HFFc6 (cell line): ENCODE measurements around the gene SPX. TPM values are rescaled to one million over a fixed set of nuclear protein-coding genes. Genes with fewer than 3 reads are reported as not detected.

Source experiments
- DNase-seq: peaks from one replicate; pipeline ENCODE4 v3.0.0-alpha.2; 2018
- H3K27ac Mint-ChIP-seq: 2 replicates; pipeline ENCODE4 v1.8.0; 2020; ENCODE audit warnings: mild to moderate bottlenecking, mixed read lengths
- H3K27me3 Mint-ChIP-seq: 2 replicates; pipeline ENCODE4 v1.8.0; 2021; ENCODE audit warnings: mild to moderate bottlenecking, moderate library complexity, mixed read lengths; ENCODE audit not compliant: insufficient read depth
- H3K36me3 Mint-ChIP-seq: 2 replicates; pipeline ENCODE4 v1.8.0; 2021; ENCODE audit warnings: low read depth, mixed read lengths
- H3K4me1 Mint-ChIP-seq: 2 replicates; pipeline ENCODE4 v1.8.0; 2020; ENCODE audit warnings: low read depth, mixed read lengths
- H3K4me3 Mint-ChIP-seq: 2 replicates; pipeline ENCODE4 v1.8.0; 2020; ENCODE audit warnings: mild to moderate bottlenecking, moderate library complexity, mixed read lengths
- H3K9me3 Mint-ChIP-seq: 2 replicates; pipeline ENCODE4 v1.8.0; 2020; ENCODE audit warnings: mild to moderate bottlenecking, mixed read lengths
- total RNA-seq, 6 experiments: library from RNA; stranded (reverse); fragmentation: NEBNext Ultra II Directional; extraction: Animal tissue kit (Norgen Biotek cat#: 25700); gene quantifications; 2 replicates in 1 of 6; 3 replicates in 5 of 6; pipeline ENCODE4 v1.2.3, GENCODE V29; 2021
- TF ChIP-seq, protein P1 (sequence below): fragments of 200-600 bp; sonication (generic); IDR thresholded peaks from 2 replicates; pipeline ENCODE4 v1.5.0; 2021; ENCODE audit warnings: antibody characterized with exemption, mild to moderate bottlenecking

The SPX gene
- total RNA-seq, 6 experiments from 2014 or later = not detected

DNA sequence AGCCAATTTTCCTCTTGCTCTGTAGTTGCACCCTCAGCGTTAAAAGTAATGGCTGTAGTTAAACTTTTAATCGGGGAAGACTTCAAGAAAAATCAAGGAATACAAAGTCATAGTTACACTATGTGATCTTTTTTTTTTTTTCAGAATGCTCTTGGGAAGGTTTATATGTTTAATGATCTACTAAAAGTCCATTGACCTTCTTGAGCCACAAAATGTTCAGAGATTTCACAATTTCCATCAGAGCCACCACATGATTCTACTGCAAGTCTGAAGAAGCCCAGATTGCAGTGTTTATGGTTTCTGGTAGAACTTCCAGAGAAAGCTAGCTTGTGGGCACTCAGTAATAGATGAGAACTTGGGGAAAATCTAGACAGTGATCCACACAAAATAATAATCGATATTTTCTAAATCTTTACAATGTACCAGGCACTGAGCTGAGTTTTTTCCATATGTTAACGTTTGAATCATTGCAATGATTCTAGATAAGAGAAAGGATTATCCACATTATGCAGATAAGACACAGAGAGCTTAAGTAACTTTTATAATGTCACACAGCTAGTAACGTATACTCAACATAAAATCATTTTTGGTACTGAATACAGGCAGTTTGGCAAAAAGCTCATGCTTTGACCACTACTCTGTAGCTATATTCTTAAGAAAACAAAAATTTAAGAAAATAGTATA lies 40.3 kb downstream of the SPX start:
- H3K27me3 Mint-ChIP-seq = peaks cover 11% of the 10 kb centered on the region
- H3K9me3 Mint-ChIP-seq = no peaks in the 10 kb centered on the region
- no peak overlapping the region for H3K4me3 Mint-ChIP-seq

DNA sequence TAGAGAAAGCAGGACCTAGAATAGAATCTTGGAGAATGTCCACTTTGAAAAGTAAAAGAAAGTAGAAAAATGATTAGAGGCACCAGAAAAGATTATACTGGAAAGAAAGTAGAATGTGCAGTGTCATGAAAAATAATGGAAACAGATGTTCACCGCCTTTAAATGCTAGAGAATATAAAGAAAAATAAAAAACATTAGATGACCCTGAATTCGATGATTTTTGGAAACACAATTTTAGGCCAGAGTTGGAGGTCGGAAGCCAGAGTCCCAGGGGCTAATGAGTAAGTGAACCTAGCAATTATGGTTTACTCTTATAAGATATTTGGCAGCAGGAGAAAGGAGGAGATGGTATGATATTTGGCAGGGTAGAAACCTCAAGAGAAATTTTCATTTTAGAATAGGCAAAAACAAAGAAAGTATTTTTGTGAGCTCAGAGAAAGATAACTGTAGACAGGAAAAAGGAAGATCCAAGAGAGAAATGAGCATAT lies 40.9 kb downstream of the SPX start:
- H3K9me3 Mint-ChIP-seq = no peaks in the 10 kb centered on the region

More for the DNA sequence above, 40.3 kb downstream of the SPX start:
- Mint-ChIP-seq H3K36me3 (no peaks in the 10 kb centered on the region), H3K4me1 (no peaks in the 10 kb centered on the region), H3K27ac (no peak overlapping the region)
- DNase-seq = no peak
- TF ChIP-seq, protein P1, sequence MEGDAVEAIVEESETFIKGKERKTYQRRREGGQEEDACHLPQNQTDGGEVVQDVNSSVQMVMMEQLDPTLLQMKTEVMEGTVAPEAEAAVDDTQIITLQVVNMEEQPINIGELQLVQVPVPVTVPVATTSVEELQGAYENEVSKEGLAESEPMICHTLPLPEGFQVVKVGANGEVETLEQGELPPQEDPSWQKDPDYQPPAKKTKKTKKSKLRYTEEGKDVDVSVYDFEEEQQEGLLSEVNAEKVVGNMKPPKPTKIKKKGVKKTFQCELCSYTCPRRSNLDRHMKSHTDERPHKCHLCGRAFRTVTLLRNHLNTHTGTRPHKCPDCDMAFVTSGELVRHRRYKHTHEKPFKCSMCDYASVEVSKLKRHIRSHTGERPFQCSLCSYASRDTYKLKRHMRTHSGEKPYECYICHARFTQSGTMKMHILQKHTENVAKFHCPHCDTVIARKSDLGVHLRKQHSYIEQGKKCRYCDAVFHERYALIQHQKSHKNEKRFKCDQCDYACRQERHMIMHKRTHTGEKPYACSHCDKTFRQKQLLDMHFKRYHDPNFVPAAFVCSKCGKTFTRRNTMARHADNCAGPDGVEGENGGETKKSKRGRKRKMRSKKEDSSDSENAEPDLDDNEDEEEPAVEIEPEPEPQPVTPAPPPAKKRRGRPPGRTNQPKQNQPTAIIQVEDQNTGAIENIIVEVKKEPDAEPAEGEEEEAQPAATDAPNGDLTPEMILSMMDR = no peak

DNA sequence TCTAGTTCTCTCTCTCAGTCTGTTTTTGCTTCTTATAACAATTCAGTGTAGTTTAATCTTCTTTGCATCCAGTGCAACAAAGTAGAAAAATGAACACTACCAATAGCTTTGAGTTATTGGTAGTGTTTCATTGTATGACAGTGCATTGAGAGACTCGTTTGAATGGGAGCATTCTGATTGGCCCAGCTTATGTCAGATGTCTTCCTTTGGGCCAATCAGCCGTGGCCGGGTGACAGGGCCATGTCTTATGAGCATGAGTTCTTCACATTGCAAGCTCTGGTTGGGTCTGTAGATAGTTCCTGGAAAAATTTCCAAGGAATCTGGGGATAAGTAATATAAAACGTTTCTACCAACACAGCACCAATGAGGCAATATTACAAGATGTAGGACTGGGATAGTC lies 42.0 kb downstream of the SPX start:
- Mint-ChIP-seq H3K4me3 (no peak overlapping the region), H3K36me3 (no peaks in the 10 kb centered on the region), H3K27ac (no peak overlapping the region), H3K27me3 (peaks cover 12% of the 10 kb centered on the region), H3K4me1 (no peaks in the 10 kb centered on the region), H3K9me3 (no peaks in the 10 kb centered on the region)
- DNase-seq = no peak
- TF ChIP-seq, protein P1 = no peak

More for the DNA sequence above, 40.9 kb downstream of the SPX start:
- Mint-ChIP-seq H3K4me1 (no peaks in the 10 kb centered on the region), H3K36me3 (no peaks in the 10 kb centered on the region), H3K27me3 (peaks cover 11% of the 10 kb centered on the region), H3K27ac (no peak overlapping the region), H3K4me3 (no peak overlapping the region)
- TF ChIP-seq, protein P1 = no peak
- DNase-seq = no peak

DNA sequence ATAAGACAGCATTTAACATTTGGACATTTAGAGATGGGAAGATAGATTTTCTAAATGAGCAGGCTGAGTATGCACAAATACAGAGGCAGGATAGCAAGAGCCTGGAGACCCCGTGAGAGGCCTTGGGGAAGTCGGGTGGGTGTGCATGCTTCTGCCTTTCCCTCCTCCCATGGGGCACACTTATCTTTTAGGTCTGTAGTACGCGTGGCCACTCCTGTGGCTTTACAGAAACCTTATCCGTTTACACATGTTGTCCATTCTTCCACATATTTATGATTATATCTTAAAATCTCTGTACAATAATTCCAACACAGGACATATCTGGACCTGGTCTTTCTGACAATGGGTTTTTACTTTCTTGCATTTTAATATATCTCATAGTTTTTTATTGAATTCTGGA lies 45.0 kb downstream of the SPX start:
- Mint-ChIP-seq H3K4me1 (no peaks in the 10 kb centered on the region), H3K27ac (no peak overlapping the region), H3K9me3 (no peaks in the 10 kb centered on the region), H3K27me3 (peaks cover 13% of the 10 kb centered on the region), H3K36me3 (no peaks in the 10 kb centered on the region), H3K4me3 (no peak overlapping the region)
- no peak for DNase-seq
- TF ChIP-seq, protein P1 = no peak

DNA sequence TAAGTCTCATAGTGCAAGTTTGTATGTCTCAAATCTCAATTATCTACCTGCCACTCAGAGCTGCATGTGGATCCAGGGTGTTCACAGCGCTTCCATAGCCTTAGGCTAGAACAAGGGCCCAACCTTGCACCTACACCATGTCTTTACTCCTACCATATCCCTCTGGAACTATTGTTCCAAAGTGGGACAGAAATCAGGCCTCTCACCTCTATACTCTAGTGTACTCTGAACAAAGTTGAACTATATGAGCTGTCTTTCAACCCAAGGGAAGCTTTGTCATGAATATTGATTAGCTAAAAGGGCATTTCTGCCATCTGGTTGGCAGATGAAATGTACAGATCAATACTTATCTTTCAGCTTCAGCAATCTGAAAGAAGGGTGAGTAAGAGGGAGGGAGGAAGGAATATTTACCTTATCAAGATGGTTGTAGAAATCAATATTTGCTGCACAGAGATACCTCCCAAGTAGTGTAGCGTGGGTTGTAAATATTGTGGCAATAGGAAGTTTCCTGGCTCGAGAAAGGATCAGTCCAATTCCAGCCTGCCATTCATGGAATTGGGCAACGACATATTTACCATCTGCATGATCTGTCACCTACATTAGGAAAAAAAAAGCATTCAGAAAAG lies 47.8 kb downstream of the SPX start:
- no peak for DNase-seq
- H3K27me3 Mint-ChIP-seq = peaks cover 12% of the 10 kb centered on the region
- H3K9me3 Mint-ChIP-seq = no peaks in the 10 kb centered on the region
- TF ChIP-seq, protein P1 = no peak
- H3K4me3 Mint-ChIP-seq = no peak overlapping the region
- H3K4me1 Mint-ChIP-seq = no peaks in the 10 kb centered on the region
- no peaks in the 10 kb centered on the region for H3K36me3 Mint-ChIP-seq
- no peak overlapping the region for H3K27ac Mint-ChIP-seq
